ENCODE results near the gene OR5M8.

DNA sequence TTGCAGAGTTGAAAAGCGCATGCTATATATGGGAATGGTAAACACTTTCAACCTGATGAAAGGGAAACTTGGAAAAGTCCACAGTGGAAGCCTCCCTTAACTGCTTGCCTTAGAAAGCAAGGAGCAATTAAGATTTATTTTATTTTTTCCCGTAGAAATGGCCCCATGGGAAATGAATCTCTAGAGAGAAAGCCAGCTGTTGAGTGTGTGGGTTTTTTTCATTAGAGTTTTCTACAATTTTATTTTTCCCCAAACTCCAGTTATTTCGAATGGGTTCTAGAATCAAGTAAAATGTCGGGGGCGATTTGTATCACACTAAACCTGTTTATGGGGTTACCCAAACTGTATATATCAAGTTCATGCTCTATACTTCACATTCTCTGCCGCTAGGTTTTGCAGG is 17.9 kb downstream of the OR5M8 start, which contains the start of gene OR5M3:
- TF ChIP-seq, protein P1, sequence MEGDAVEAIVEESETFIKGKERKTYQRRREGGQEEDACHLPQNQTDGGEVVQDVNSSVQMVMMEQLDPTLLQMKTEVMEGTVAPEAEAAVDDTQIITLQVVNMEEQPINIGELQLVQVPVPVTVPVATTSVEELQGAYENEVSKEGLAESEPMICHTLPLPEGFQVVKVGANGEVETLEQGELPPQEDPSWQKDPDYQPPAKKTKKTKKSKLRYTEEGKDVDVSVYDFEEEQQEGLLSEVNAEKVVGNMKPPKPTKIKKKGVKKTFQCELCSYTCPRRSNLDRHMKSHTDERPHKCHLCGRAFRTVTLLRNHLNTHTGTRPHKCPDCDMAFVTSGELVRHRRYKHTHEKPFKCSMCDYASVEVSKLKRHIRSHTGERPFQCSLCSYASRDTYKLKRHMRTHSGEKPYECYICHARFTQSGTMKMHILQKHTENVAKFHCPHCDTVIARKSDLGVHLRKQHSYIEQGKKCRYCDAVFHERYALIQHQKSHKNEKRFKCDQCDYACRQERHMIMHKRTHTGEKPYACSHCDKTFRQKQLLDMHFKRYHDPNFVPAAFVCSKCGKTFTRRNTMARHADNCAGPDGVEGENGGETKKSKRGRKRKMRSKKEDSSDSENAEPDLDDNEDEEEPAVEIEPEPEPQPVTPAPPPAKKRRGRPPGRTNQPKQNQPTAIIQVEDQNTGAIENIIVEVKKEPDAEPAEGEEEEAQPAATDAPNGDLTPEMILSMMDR (conservative IDR thresholded peaks at IDR 0.05) = no peak
- TF ChIP-seq EZH2 (IDR thresholded peaks at IDR 0.05; ENCODE audit: low read depth) = no peak
